ENCODE data around the gene TPRN. TPM values are rescaled to one million over a fixed set of nuclear protein-coding genes. Genes with fewer than 3 reads are reported as not detected.

The TPRN gene
- total RNA-seq, 4 donors from 2014 or later: 3.4 to 10.2 (median 6.3) TPM

- DNase-seq: no peak
- intact Hi-C loops (cut with DNase I; ENCODE audit: low total_unique reads) (no loop called here), in situ Hi-C loops (cut with MboI; ENCODE audit: low sequenced_read_pairs in 4 of 4) (no loop called here)
- TF ChIP-seq CTCF (IDR thresholded peaks at IDR 0.05 in 4 of 5, conservative IDR thresholded peaks at IDR 0.05 in 1 of 5) (peak in 3 of 5 experiments; percentile 11 to 43 (median 21)), POLR2A (IDR thresholded peaks at IDR 0.05) (no peak)
- peaks cover 0 to 35% of the 10 kb centered on the region in 2 donors for H3K36me3 ChIP-seq
- H3K4me3 ChIP-seq: no peak overlapping the region
- H3K27ac ChIP-seq: no peak overlapping the region
- peak in 1 of 2 donors; percentile 65 for ATAC-seq
- no peaks in the 10 kb centered on the region for H3K4me1 ChIP-seq
- no peaks in the 10 kb centered on the region for H3K9me3 ChIP-seq
- peaks cover 0 to 4% (median 0%) of the 10 kb centered on the region in 3 donors for H3K27me3 ChIP-seq
Observed at GRCh38 chr9:137176302-137177182, 24.0 kb downstream of the TPRN start.

DNA sequence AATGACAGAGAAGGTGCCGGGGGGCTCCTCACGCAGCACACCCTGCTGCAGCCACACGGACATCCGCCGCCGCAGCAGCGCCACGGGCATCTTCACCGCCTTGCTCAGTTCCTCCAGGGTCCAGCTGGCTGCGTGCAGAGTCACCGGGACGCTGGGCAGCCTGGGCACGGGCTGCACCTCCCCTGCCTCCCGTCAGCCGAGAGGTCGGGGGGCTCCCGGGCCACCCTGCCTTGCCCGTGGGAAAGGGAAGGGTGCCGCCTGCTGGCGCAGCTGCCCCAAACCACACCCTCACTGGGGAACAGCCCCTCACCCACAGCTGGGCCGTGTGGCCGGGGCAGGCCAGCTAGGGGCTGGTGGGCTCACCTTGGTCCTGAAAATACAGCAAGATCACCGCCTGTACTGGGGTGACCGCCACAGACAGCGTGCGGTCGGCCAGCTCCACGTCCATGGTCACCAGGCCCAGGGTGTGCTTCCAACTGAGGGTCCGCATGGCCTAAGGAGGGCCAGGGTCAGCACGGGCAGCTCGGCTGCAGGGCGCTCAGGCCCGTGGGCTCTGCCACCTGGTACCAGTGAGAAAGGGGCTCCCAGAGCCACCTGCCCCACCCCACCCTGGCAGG, 25.1 kb downstream of the TPRN start:
- Histone ChIP-seq H3K9me3 (no peaks in the 10 kb centered on the region), H3K27ac (no peak overlapping the region), H3K4me3 (no peak overlapping the region), H3K36me3 (peaks cover 0 to 24% of the 10 kb centered on the region in 2 donors), H3K27me3 (peaks cover 0 to 10% (median 10%) of the 10 kb centered on the region in 3 donors), H3K4me1 (no peaks in the 10 kb centered on the region)
- in situ Hi-C loops (cut with MboI; ENCODE audit: low sequenced_read_pairs in 4 of 4): no loop called here
- intact Hi-C loops (cut with DNase I; ENCODE audit: low total_unique reads): no loop called here
- DNase-seq (no peak), ATAC-seq (no peak)
- TF ChIP-seq CTCF (IDR thresholded peaks at IDR 0.05 in 4 of 5, conservative IDR thresholded peaks at IDR 0.05 in 1 of 5): no peak
- no peak for TF ChIP-seq POLR2A (IDR thresholded peaks at IDR 0.05)

GRCh38 chr9:137174722-137175293, 25.7 kb downstream of the TPRN start:
- no peak for ATAC-seq
- no peak for DNase-seq
- peaks cover 6 to 17% (median 17%) of the 10 kb centered on the region in 3 donors for H3K27me3 ChIP-seq
- in situ Hi-C loops (cut with MboI; ENCODE audit: low sequenced_read_pairs in 4 of 4): no loop called here
- no peak overlapping the region for H3K4me3 ChIP-seq
- peaks cover 0 to 18% of the 10 kb centered on the region in 2 donors for H3K36me3 ChIP-seq
- H3K27ac ChIP-seq: no peak overlapping the region
- TF ChIP-seq CTCF (IDR thresholded peaks at IDR 0.05 in 4 of 5, conservative IDR thresholded peaks at IDR 0.05 in 1 of 5): no peak
- TF ChIP-seq POLR2A (IDR thresholded peaks at IDR 0.05): no peak
- intact Hi-C loops (cut with DNase I; ENCODE audit: low total_unique reads): no loop called here
- no peaks in the 10 kb centered on the region for H3K9me3 ChIP-seq
- no peaks in the 10 kb centered on the region for H3K4me1 ChIP-seq

GRCh38 chr9:137173796-137174664, 26.5 kb downstream of the TPRN start:
- intact Hi-C loops (cut with DNase I; ENCODE audit: low total_unique reads): no loop called here
- Histone ChIP-seq H3K4me1 (peaks cover 0 to 4% of the 10 kb centered on the region in 2 donors), H3K4me3 (no peak overlapping the region), H3K27ac (no peak overlapping the region), H3K36me3 (peaks cover 0 to 10% of the 10 kb centered on the region in 2 donors), H3K27me3 (peaks cover 9 to 24% (median 17%) of the 10 kb centered on the region in 3 donors), H3K9me3 (no peaks in the 10 kb centered on the region)
- no peak for ATAC-seq
- in situ Hi-C loops (cut with MboI; ENCODE audit: low sequenced_read_pairs in 4 of 4): no loop called here
- no peak for TF ChIP-seq CTCF (IDR thresholded peaks at IDR 0.05 in 4 of 5, conservative IDR thresholded peaks at IDR 0.05 in 1 of 5)
- TF ChIP-seq POLR2A (IDR thresholded peaks at IDR 0.05): no peak
- no peak for DNase-seq
